ENCODE measurements around the gene LY6G6C.
A peak's percentile ranks its signal among the peaks of the same experiment; 100 is the strongest.

DNA sequence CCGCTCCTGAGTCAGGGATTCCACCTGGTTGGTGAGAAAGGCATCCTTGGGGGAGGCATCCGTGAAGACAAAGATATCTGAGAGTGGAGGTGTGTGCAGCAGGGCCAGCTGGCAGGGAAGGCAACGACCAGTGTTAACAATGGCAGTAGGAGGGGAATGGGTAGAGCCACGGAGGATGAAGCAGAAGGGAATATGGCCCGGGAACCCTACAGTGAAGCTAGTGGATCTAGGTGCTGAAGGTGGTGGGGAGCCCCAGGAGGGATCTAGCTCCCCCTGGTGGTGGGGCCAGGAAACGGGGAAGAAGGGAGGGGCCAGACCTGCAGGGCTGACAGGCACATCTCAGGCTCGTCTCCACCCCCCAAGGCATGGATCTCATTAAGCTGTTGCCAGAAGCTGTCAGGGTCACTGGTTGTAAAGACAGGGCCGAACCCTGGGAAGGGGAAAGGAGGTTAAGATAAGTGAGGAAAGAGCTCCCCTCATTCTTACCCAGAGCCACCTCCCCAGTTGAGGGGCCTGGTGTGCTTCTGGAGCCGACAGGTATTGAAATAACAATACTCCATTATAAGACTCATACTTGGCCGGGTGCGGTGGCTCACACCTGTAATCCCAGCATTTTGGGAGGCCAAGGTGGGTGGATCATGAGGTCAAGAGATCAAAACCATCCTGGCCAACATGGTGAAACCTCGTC is 48.3 kb upstream of the LY6G6C start:
- TF ChIP-seq, protein P1, sequence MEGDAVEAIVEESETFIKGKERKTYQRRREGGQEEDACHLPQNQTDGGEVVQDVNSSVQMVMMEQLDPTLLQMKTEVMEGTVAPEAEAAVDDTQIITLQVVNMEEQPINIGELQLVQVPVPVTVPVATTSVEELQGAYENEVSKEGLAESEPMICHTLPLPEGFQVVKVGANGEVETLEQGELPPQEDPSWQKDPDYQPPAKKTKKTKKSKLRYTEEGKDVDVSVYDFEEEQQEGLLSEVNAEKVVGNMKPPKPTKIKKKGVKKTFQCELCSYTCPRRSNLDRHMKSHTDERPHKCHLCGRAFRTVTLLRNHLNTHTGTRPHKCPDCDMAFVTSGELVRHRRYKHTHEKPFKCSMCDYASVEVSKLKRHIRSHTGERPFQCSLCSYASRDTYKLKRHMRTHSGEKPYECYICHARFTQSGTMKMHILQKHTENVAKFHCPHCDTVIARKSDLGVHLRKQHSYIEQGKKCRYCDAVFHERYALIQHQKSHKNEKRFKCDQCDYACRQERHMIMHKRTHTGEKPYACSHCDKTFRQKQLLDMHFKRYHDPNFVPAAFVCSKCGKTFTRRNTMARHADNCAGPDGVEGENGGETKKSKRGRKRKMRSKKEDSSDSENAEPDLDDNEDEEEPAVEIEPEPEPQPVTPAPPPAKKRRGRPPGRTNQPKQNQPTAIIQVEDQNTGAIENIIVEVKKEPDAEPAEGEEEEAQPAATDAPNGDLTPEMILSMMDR (conservative IDR thresholded peaks at IDR 0.05 in 1 of 2, IDR thresholded peaks at IDR 0.05 in 1 of 2; ENCODE audit: extremely low read depth in 1 of 2, insufficient read depth in 1 of 2, low read depth in 1 of 2, low read length in 2 of 2) = peak; percentile 88 to 95
- TF ChIP-seq EZH2 (IDR thresholded peaks at IDR 0.05; ENCODE audit: borderline replicate concordance, low read length) = no peak
